HepG2 (cell line): ENCODE results near the gene CABLES2. TPM values are rescaled to one million over a fixed set of nuclear protein-coding genes. Genes with fewer than 3 reads are reported as not detected.

ENCODE experiments used
- CEBPG ChIP-seq: IDR thresholded peaks from 2 replicates; pipeline ENCODE4 v1.6.1; 2016
- ETV6 ChIP-seq: sonication (generic); formaldehyde crosslinking; conservative IDR thresholded peaks from 2 replicates; pipeline ENCODE4 v1.4.0; 2020; ENCODE audit warnings: missing genetic modification reagents
- FOXP4 ChIP-seq: sonication (generic); formaldehyde crosslinking; IDR thresholded peaks from 2 replicates; pipeline ENCODE4 v1.4.0; 2020; ENCODE audit warnings: missing genetic modification reagents
- HMG20B ChIP-seq: conservative IDR thresholded peaks from 2 replicates; pipeline ENCODE4 v1.6.1; 2016; ENCODE audit warnings: missing genetic modification reagents, missing compliant biosample characterization
- JDP2 ChIP-seq: sonication (generic); formaldehyde crosslinking; IDR thresholded peaks from 2 replicates; pipeline ENCODE4 v1.8.1; 2022; ENCODE audit warnings: missing genetic modification reagents, borderline replicate concordance
- SALL2 ChIP-seq: sonication (generic); formaldehyde crosslinking; IDR thresholded peaks from 2 replicates; pipeline ENCODE4 v1.8.1; 2023; ENCODE audit warnings: mild to moderate bottlenecking, missing genetic modification reagents, inconsistent platforms
- TCF12 ChIP-seq, 2 experiments: fragments of 450-650 bp in 1 of 2; sonication (generic) in 1 of 2; formaldehyde crosslinking in 1 of 2; IDR thresholded peaks; 2 replicates each; pipeline versions ENCODE4 v1.6.1 to v1.8.0; 2017 to 2022; ENCODE audit warnings: antibody characterized with exemption in 1 of 2, mild to moderate bottlenecking in 1 of 2, missing genetic modification reagents in 1 of 2, moderate library complexity in 1 of 2
- TEAD2 ChIP-seq: sonication (generic); formaldehyde crosslinking; IDR thresholded peaks from 2 replicates; pipeline ENCODE4 v1.9.0; 2021; ENCODE audit warnings: missing genetic modification reagents
- ZMAT5 ChIP-seq: sonication (generic); formaldehyde crosslinking; IDR thresholded peaks from 2 replicates; pipeline ENCODE4 v1.5.0; 2020; ENCODE audit warnings: mild to moderate bottlenecking, low read depth, missing genetic modification reagents, borderline replicate concordance
- ZNF430 ChIP-seq: sonication (generic); formaldehyde crosslinking; IDR thresholded peaks from 2 replicates; pipeline ENCODE4 v1.9.0; 2021; ENCODE audit warnings: mild to moderate bottlenecking, missing genetic modification reagents
- ZNF619 ChIP-seq: sonication (generic); formaldehyde crosslinking; IDR thresholded peaks from 2 replicates; pipeline ENCODE4 v1.4.0; 2020; ENCODE audit warnings: mild to moderate bottlenecking, missing genetic modification reagents
- polyA plus RNA-seq, 8 experiments: library from polyadenylated mRNA; depleted of rRNA in 3 of 8; stranded (reverse) in 7 of 8; unstranded in 1 of 8; fragments of >200 nt; fragmentation: Illumina TruSeq in 4 of 8; extraction: Trizol in 4 of 8; gene quantifications; 2 replicates each; pipeline versions ENCODE4 v1.2.1 to v1.2.3, GENCODE V29; 2011 to 2016; ENCODE audit warnings: low read depth in 4 of 8, missing spikeins in 1 of 8, mixed read lengths in 1 of 8; ENCODE audit not compliant: insufficient read depth in 1 of 8
- total RNA-seq, 5 experiments: library from RNA; depleted of rRNA; stranded (reverse); fragments of >200 nt; fragmentation: Illumina TruSeq; extraction: Trizol; gene quantifications; 2 replicates each; pipeline ENCODE4 v1.2.3, GENCODE V29; 2016; ENCODE audit warnings: low read depth in 1 of 5
- TF ChIP-seq, protein P1 (sequence below): IDR thresholded peaks from 2 replicates; pipeline ENCODE4 v1.6.1; 2016; ENCODE audit warnings: missing compliant biosample characterization, missing genetic modification reagents, borderline replicate concordance

CABLES2 gene
- total and polyA plus RNA-seq, 2 of the 13 experiments (the other 11 are each of a cell fraction or from before 2014, with no cell fraction given): 5.2 to 9.7 TPM

- TF ChIP-seq ETV6 (CRISPR knock-in tag) (no peak; the same call in 1 of the 2 replicates), TEAD2 (peak; percentile 75; the same call in 1 of the 2 replicates), ZMAT5 (peak; percentile 77; the same call in 1 of the 2 replicates), CEBPG (CRISPR knock-in tag) (no peak), FOXP4 (no peak; the same call in 1 of the 2 replicates), ZNF430 (peak; percentile 5; the same call in 1 of the 2 replicates), ZNF619 (CRISPR knock-in tag) (0 out of 2 replicates have a peak, but pooled peaks have one; percentile 18), SALL2 (CRISPR knock-in tag) (peak; percentile 40; the same call in 1 of the 2 replicates), TCF12 (IDR thresholded peaks at IDR 0.05) (no peak), TCF12 (CRISPR knock-in tag; IDR thresholded peaks at IDR 0.05) (no peak), JDP2 (peak; percentile 50; the same call in 1 of the 2 replicates), HMG20B (no peak; the same call in 1 of the 2 replicates)
- TF ChIP-seq, protein P1, sequence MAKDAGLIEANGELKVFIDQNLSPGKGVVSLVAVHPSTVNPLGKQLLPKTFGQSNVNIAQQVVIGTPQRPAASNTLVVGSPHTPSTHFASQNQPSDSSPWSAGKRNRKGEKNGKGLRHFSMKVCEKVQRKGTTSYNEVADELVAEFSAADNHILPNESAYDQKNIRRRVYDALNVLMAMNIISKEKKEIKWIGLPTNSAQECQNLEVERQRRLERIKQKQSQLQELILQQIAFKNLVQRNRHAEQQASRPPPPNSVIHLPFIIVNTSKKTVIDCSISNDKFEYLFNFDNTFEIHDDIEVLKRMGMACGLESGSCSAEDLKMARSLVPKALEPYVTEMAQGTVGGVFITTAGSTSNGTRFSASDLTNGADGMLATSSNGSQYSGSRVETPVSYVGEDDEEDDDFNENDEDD: peak; percentile 87
Measured at GRCh38 chr20:62367633-62368391, 39.3 kb downstream of the CABLES2 start (continued).
